T-helper 2 cell treated with Interferon-gamma antibody and Interleukin-4, amounts not matched to agents 5 μg/mL and 100 μg/mL, for 36 hours (primary cell): Measurements from ENCODE around the gene EEFSEC.

Source experiments
- DNase-seq: peaks from one replicate; pipeline ENCODE4 v3.0.0; 2021; ENCODE audit warnings: low spot score
- H3K27ac Mint-ChIP-seq: one replicate; pipeline ENCODE4 v1.8.0; 2021; ENCODE audit warnings: mild to moderate bottlenecking, mixed read lengths
- H3K27me3 Mint-ChIP-seq: one replicate; pipeline ENCODE4 v1.8.0; 2021; ENCODE audit warnings: low read depth, mixed read lengths
- H3K36me3 Mint-ChIP-seq: one replicate; pipeline ENCODE4 v1.8.0; 2021; ENCODE audit warnings: low read depth, mixed read lengths
- H3K4me1 Mint-ChIP-seq: one replicate; pipeline ENCODE4 v1.8.0; 2021; ENCODE audit warnings: low read depth, mixed read lengths
- H3K4me3 Mint-ChIP-seq: one replicate; pipeline ENCODE4 v1.8.0; 2022; ENCODE audit warnings: mild to moderate bottlenecking, moderate library complexity, mixed read lengths
- H3K9me3 Mint-ChIP-seq: one replicate; pipeline ENCODE4 v1.8.0; 2021; ENCODE audit warnings: mixed read lengths

Gene EEFSEC

DNA sequence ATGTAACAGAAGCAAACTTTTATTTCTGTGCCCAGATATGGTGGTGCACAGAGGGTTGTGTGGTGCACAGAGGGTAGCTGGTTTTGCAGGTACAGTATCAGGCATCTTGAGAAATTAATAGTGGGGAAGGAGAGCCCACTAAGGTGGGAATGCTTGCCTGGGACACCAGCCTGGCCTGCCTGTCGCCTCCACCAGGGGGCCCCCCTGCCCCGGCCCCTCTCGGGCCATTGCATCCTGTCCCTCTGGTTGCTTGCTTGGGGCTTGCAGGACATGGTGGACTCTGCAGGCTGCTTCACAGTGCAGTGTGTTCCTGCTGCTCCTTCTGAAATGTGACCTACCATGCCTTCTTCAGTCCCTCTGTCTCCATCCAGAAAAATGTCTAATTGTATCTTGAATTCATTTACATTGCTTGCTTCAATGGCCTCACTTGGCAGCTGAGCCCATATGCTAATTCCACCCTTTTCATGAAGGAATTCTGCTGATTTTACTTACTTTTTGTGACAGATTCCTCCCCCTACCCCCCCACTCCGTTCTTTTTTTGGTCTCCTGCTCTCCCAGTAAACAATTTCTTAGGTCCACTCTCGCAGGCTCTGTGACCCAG lies 73.6 kb downstream of the EEFSEC start:
- H3K27ac Mint-ChIP-seq: no peak overlapping the region
- peaks cover 17% of the 10 kb centered on the region for H3K9me3 Mint-ChIP-seq
- no peaks in the 10 kb centered on the region for H3K4me1 Mint-ChIP-seq
- H3K27me3 Mint-ChIP-seq: no peaks in the 10 kb centered on the region
- no peak for DNase-seq
- no peak overlapping the region for H3K4me3 Mint-ChIP-seq
- H3K36me3 Mint-ChIP-seq: no peaks in the 10 kb centered on the region

DNA sequence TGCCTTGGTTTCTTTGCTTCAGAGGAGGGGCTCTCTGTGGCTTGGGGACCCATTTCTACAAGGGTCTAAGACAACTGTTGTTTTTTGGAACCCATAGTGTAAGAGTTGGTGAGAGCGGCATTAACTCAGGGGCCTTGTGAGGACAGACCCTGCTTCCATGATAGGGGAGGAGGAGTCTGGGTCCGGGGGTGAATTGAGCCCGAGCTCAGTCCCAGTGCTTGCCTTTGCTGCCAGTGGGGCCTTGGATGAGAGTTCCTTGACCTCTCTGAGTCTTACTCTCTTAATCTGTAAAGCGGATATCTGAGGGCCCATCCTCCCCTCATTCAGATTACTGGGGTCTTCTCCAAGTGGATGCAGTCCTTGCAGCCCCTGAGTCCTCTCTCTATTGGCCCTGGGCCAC lies 74.2 kb downstream of the EEFSEC start:
- Mint-ChIP-seq H3K4me3 (no peak overlapping the region), H3K27ac (no peak overlapping the region), H3K27me3 (no peaks in the 10 kb centered on the region)

DNA sequence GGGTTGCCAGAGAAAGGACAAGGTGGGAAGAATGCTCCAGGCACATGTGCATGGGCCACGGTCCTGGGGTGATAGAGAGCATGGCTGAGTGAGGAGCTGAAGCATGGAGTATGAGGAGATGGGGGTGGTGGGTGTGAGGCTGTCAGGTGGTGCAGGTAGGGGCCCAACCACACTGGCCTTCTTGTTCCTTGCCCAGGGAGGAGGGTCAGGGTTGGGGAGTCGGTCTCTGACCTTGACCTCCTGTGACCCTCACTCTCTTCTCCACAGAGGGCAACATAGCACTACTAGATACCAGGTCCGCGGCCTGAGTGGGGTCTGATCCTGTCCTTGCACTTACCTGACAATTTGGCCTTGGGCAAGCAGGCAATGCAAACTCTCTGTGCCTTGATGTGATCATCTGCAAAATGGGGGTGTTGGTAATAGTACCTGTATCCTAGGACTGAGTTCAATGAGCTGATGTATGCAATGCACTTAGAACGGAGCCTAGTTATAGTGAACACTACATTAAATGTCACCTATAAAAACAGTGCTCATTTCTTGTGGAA lies 75.2 kb downstream of the EEFSEC start:
- Mint-ChIP-seq H3K4me3 (no peak overlapping the region), H3K27ac (no peak overlapping the region), H3K27me3 (no peaks in the 10 kb centered on the region), H3K36me3 (no peaks in the 10 kb centered on the region), H3K4me1 (no peaks in the 10 kb centered on the region), H3K9me3 (peaks cover 3% of the 10 kb centered on the region)
- no peak for DNase-seq

More for the DNA sequence above, 74.2 kb downstream of the EEFSEC start:
- H3K4me1 Mint-ChIP-seq: no peaks in the 10 kb centered on the region
- H3K36me3 Mint-ChIP-seq: no peaks in the 10 kb centered on the region
- DNase-seq: no peak
- peaks cover 12% of the 10 kb centered on the region for H3K9me3 Mint-ChIP-seq

DNA sequence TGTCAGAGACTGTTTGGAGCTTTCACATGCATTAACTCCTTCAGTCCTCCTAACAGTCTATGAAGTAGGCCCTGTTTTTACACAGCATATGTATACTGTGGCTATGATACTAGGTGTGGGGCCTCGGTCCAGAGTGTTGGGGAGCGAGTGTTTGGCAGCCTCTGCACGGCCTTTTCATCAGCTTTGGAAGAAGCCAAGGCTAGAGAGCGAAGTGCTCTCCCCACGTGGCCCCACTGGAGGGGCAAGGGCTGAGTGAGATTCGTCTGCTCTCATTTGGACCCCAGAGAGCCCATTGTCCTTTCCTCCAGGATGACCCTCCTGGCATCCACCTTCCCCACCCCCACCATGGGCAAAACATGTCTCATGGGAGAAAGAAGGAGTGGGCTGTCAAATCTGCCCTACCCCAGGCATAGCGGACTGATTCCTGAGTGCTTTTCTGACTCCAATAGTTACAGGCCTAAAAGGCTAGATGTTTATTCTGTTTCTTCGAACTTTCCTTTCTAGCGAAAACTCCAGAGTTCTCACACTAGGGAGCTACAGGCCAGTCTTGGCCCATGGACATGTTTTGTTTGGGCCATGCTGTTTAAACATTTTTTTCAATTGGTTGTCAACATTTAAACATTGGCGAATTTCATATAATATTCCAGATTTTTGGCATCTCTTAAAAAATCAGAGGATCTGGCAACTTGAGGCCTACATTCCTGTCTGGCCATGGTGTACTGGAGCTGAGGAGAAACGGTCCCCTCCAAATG lies 76.0 kb downstream of the EEFSEC start:
- H3K27me3 Mint-ChIP-seq: no peaks in the 10 kb centered on the region
- no peak overlapping the region for H3K4me3 Mint-ChIP-seq
- H3K27ac Mint-ChIP-seq: no peak overlapping the region

DNA sequence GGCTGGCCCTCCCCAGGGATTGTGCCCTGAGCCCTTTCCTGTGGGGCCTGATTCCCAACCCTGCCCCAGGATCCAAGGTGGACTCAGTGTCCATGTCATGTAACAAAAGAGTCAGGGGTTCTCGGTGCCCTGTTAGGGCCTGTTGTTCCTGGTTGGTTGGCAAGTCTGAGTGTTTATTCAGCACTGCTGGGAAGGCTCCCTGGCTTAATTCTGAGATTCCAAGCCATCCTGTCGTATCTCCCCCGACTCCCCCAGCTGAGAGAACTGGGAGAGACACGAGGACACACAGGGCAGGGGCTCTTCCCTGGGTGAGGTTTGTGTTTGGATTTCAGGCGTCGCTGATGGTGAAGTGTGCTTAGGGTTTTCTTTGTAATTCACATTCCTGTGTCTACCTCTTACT lies 78.3 kb downstream of the EEFSEC start:
- Mint-ChIP-seq H3K36me3 (no peaks in the 10 kb centered on the region), H3K27me3 (no peaks in the 10 kb centered on the region), H3K4me3 (no peak overlapping the region), H3K4me1 (no peaks in the 10 kb centered on the region), H3K27ac (no peak overlapping the region), H3K9me3 (no peaks in the 10 kb centered on the region)
- no peak for DNase-seq

More for the DNA sequence above, 76.0 kb downstream of the EEFSEC start:
- no peaks in the 10 kb centered on the region for H3K9me3 Mint-ChIP-seq
- H3K4me1 Mint-ChIP-seq: no peaks in the 10 kb centered on the region
- no peaks in the 10 kb centered on the region for H3K36me3 Mint-ChIP-seq
- DNase-seq: no peak

DNA sequence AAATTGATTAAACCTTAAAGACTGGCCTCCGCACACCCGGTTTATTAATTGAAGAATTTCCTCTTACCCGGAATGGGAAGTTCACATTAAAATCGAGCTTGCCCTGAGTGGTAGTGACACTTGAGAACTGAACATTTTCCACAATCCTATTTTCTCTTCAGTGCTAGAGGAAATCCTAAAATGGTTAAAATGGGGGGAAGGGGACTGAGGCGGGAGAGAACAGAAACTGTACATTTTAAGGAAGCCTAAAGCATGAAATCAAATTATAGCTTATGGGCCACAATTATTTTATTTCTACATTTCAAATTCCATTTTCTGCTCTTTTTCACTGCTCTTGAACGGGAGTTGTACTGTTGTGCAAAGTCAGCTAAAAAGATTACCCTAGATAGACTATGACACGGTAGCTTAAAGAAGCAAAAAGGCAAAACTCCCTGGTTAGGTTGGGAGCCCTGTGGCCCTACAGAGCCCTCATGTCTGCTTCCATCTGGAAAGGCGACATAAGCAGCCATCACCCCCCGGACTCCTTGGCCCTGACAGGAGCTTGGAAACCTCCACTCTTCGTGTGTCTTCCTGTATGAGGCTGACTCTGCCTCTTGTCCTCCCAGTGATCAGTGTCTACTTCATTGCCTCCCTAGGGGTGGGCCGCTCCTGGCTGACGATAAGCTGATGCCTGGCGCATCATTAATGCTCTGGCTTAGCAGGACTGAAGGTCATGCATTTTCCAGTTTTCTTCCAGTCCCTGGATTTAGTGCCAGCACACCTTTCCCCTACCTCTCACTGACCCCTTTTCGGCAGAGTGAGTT lies 79.3 kb downstream of the EEFSEC start:
- no peak overlapping the region for H3K4me3 Mint-ChIP-seq
- no peak overlapping the region for H3K27ac Mint-ChIP-seq
- H3K36me3 Mint-ChIP-seq: no peaks in the 10 kb centered on the region
- H3K4me1 Mint-ChIP-seq: no peaks in the 10 kb centered on the region
- no peaks in the 10 kb centered on the region for H3K27me3 Mint-ChIP-seq
- H3K9me3 Mint-ChIP-seq: no peaks in the 10 kb centered on the region
- DNase-seq: no peak

DNA sequence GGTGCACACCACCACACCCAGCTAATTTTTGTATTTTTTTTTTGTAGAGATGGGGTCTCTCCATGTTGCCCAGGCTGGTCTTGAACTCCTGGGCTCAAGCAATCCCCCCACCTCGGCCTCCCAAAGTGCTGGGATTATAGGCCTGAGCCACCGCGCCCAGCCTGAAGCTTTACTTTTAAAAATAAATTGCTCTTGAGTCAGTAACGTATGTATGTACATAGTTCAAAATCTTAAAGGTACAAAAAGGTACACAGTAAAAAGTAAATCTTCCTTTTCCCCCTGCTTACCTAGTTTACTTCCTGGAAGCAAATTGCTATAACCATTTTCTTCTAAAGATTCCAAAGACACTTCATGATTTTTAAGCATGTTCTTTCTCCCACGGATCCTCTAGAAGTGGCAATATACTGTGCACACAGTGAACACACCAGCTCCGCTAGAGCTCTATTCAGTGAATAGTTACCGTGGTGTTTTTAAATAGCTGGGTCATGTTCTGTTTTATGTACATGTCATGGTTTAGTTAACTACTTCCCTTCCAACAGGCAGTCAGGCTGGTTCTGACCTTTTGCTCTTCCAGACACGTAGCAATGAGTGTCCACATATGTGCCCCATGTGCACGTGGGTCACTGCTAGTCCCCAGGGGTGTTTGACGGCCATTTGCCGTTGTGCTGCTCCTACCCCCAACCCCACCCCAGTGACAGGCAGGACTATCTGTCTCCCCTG lies 82.1 kb downstream of the EEFSEC start:
- DNase-seq: no peak
- Mint-ChIP-seq H3K4me1 (no peaks in the 10 kb centered on the region), H3K9me3 (no peaks in the 10 kb centered on the region), H3K27ac (no peak overlapping the region), H3K4me3 (no peak overlapping the region), H3K36me3 (no peaks in the 10 kb centered on the region), H3K27me3 (no peaks in the 10 kb centered on the region)

DNA sequence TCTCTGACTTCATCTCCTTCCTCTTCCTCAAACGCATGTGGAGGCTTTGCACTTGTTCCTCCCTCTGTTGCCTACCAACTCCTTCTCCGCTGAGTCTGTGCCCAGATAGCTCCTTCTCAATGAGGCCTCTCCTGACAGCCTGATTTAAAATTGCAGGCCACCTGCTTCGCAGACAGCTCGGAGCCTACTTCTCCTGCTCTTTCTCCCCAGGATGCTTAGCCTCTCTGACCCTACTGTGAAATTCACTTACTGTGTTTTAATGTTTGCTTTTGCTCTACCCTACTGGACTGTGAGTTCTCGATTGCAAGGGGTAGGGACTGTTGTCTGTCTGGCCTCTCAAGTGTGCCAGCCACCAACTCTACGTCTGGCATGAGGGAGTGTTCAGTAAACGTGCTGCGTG lies 83.4 kb downstream of the EEFSEC start:
- Mint-ChIP-seq H3K27me3 (no peaks in the 10 kb centered on the region), H3K36me3 (no peaks in the 10 kb centered on the region), H3K4me1 (peaks cover 2% of the 10 kb centered on the region), H3K9me3 (no peaks in the 10 kb centered on the region), H3K4me3 (no peak overlapping the region), H3K27ac (no peak overlapping the region)
- no peak for DNase-seq

DNA sequence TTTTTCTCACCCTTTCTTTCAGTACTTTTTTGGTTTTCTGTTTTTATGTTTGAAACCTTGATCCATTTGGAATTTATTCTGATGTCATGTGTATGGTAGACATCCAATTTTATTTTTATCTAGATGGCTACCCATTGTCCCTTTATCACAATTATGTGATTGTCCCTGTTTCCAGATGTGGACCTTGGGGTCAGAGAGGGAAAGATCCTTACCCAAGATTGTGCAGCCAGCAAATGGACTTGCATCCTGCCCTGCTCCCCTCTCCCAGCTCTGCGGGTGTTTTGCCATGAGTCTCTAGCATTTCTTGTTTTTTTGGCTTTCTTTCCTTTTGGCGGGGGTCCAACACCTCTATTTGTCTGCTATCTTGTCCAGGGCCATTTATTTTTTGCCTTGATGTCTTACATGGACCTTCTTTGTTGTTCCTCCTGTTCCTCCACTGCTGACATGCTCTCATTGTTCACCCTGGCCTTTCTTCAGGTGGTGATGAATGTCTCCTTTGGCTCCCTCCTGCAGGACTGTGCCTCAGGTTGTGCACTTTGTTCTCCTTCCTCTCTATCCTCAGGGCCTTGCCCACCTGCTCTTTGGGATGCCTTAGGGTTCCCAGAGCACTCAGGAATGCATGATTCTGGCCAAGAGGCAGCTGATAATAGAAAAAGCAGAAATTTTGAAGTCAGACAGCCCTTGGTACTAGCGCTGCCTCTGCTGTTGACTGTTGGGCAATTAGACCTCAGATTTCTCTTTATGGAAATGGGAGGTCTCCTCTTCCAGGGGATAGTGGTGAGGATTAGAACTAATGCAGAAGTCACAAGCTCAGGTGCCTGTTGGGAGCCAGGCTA lies 84.3 kb downstream of the EEFSEC start:
- H3K9me3 Mint-ChIP-seq: no peaks in the 10 kb centered on the region
- H3K36me3 Mint-ChIP-seq: no peaks in the 10 kb centered on the region
- H3K27ac Mint-ChIP-seq: no peak overlapping the region
- H3K27me3 Mint-ChIP-seq: no peaks in the 10 kb centered on the region
- H3K4me3 Mint-ChIP-seq: no peak overlapping the region
- no peak for DNase-seq
- peaks cover 2% of the 10 kb centered on the region for H3K4me1 Mint-ChIP-seq

DNA sequence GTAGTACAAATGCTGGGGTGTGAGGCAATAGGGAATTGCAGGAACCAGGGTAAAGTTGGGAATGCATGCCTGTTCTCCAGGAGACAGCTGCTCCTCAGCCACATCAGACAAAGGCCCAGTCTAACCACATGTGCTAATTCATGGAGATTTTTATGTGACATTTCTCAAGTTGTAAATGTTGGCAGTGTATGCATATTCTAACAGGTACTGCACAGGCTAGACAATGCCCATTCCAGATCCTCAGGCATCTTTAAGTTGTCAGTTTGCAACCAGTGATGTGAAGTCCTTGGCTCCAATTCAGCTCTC lies 84.9 kb downstream of the EEFSEC start:
- Mint-ChIP-seq H3K4me1 (peaks cover 7% of the 10 kb centered on the region), H3K4me3 (no peak overlapping the region), H3K27me3 (no peaks in the 10 kb centered on the region), H3K36me3 (no peaks in the 10 kb centered on the region), H3K27ac (no peak overlapping the region), H3K9me3 (no peaks in the 10 kb centered on the region)
- DNase-seq: no peak

DNA sequence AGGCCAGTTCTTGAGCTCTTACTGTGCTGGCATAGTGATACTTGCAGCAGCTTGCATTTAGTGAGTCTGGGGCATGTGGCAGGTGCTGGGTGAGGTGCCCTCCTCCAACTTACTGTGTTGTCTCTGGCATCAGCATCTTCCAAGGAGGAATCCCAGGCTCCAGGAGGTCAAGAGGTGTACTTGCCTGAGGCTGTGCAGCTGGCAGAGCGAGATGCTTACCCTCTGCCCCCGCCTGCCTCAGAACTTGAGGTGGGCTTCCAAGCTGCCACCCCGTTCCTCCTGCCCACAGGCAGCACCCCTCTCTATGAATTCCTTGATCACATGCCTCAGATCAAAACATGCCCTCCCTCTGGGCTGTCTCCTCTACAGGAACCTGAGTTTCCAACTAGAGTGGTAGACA lies 86.0 kb downstream of the EEFSEC start:
- H3K9me3 Mint-ChIP-seq: no peaks in the 10 kb centered on the region
- H3K27me3 Mint-ChIP-seq: no peaks in the 10 kb centered on the region
- H3K4me1 Mint-ChIP-seq: peaks cover 11% of the 10 kb centered on the region
- DNase-seq: no peak
- H3K27ac Mint-ChIP-seq: no peak overlapping the region
- H3K4me3 Mint-ChIP-seq: no peak overlapping the region
- no peaks in the 10 kb centered on the region for H3K36me3 Mint-ChIP-seq

DNA sequence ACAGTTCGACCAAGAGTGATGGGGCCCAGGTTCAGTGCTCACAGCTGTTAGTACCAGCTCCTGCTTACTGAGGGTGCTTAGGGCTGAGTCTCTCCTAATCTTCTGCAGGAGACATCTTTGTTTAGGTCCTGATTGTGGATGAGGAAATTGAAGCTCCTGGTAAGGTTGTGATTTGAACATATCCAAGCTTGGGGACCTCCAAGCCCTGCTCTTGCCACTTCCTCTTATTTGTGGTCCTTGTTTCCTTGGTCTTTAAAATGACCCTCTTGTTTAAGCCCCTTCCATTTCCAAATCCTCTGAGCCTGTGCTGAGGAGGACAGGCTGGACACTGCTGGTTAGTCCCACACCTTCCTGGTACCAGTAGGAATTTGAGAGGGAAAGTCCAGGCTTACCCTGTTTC lies 87.0 kb downstream of the EEFSEC start:
- H3K9me3 Mint-ChIP-seq: no peaks in the 10 kb centered on the region
- H3K27me3 Mint-ChIP-seq: no peaks in the 10 kb centered on the region
- peaks cover 11% of the 10 kb centered on the region for H3K4me1 Mint-ChIP-seq
- H3K36me3 Mint-ChIP-seq: no peaks in the 10 kb centered on the region
- H3K27ac Mint-ChIP-seq: no peak overlapping the region
- no peak overlapping the region for H3K4me3 Mint-ChIP-seq
- DNase-seq: no peak

DNA sequence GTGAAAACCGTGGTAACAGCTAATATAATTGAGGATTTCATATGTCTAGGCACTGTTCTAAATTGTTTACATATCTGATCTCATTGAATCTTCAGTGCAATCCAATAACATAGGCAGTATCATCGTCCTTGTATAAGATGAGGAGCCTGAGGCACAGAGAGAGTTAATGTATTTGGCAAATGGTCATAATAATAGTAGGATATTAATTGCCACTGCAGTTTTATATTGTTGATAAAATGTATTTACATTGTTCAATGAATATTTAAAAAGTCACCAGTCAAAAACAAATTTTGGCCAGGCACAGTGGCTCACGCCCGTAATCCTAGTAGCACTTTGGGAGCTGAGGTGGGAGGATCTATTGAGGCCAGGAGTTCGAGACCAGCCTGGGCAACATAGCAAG lies 88.5 kb downstream of the EEFSEC start:
- Mint-ChIP-seq H3K27me3 (no peaks in the 10 kb centered on the region), H3K9me3 (no peaks in the 10 kb centered on the region), H3K27ac (no peak overlapping the region), H3K4me1 (peaks cover 11% of the 10 kb centered on the region), H3K4me3 (no peak overlapping the region), H3K36me3 (no peaks in the 10 kb centered on the region)
- DNase-seq: no peak
